HG03432 (cell line): ENCODE data around the gene UCMA.
"Not testable (repeated sequence)": the region's sequence is repeated elsewhere in the genome, so short reads cannot be mapped to it uniquely, and the experiment has no call there.

Experiments used
- ATAC-seq: cut with Tn5 transposase; IDR thresholded peaks from one replicate; pipeline ENCODE4 v1.9.1; 2021; ENCODE audit warnings: mild to moderate bottlenecking, moderate library complexity; ENCODE audit not compliant: unreplicated experiment

UCMA gene

GRCh38 chr10:13234736-13235135, 562 bp upstream of the UCMA start:
- ATAC-seq: not testable (repeated sequence)

GRCh38 chr10:13233358-13233757, 816 bp downstream of the UCMA start:
- no peak for ATAC-seq

- ATAC-seq: no peak
Measured at GRCh38 chr10:13231808-13232207, 2.4 kb downstream of the UCMA start.

GRCh38 chr10:13231190-13231589, 3.0 kb downstream of the UCMA start:
- no peak for ATAC-seq

GRCh38 chr10:13227031-13227430, 7.1 kb downstream of the UCMA start:
- ATAC-seq: no peak

- ATAC-seq: no peak
Measured at GRCh38 chr10:13225601-13226000, 8.6 kb downstream of the UCMA start.

- no peak for ATAC-seq
Measured at GRCh38 chr10:13224210-13224995, 9.8 kb downstream of the UCMA start.

- ATAC-seq: no peak
Measured at GRCh38 chr10:13223241-13223640, 10.9 kb downstream of the UCMA start.

GRCh38 chr10:13222566-13222965, 11.6 kb downstream of the UCMA start:
- ATAC-seq: no peak

GRCh38 chr10:13222151-13222550, 12.0 kb downstream of the UCMA start:
- ATAC-seq: no peak

- ATAC-seq: no peak
Measured at GRCh38 chr10:13221572-13221971, 12.6 kb downstream of the UCMA start.

- ATAC-seq: no peak
Measured at GRCh38 chr10:13219685-13220670, 14.2 kb downstream of the UCMA start.

- ATAC-seq: no peak
Measured at GRCh38 chr10:13218878-13219277, 15.3 kb downstream of the UCMA start.

- no peak for ATAC-seq
Measured at GRCh38 chr10:13213163-13213562, 21.0 kb downstream of the UCMA start.

- ATAC-seq: no peak
Measured at GRCh38 chr10:13206546-13207443, 27.4 kb downstream of the UCMA start.

GRCh38 chr10:13206091-13206490, 28.1 kb downstream of the UCMA start:
- ATAC-seq: no peak

- no peak for ATAC-seq
Measured at GRCh38 chr10:13201132-13201531, 33.0 kb downstream of the UCMA start.

- ATAC-seq: no peak
Measured at GRCh38 chr10:13195016-13195415, 39.2 kb downstream of the UCMA start.

- no peak for ATAC-seq
Measured at GRCh38 chr10:13193637-13194036, 40.5 kb downstream of the UCMA start.

GRCh38 chr10:13191362-13191761, 42.8 kb downstream of the UCMA start:
- ATAC-seq: no peak

- ATAC-seq: no peak
Measured at GRCh38 chr10:13190816-13191215, 43.4 kb downstream of the UCMA start.
